Measurements from ENCODE around the gene THSD4. TPM values are rescaled to one million over a fixed set of nuclear protein-coding genes. Genes with fewer than 3 reads are reported as not detected.

Gene THSD4
- total and polyA plus RNA-seq, 2 of the 4 experiments (the other 2 are of a cell fraction): 25.5 to 31.1 TPM

DNA sequence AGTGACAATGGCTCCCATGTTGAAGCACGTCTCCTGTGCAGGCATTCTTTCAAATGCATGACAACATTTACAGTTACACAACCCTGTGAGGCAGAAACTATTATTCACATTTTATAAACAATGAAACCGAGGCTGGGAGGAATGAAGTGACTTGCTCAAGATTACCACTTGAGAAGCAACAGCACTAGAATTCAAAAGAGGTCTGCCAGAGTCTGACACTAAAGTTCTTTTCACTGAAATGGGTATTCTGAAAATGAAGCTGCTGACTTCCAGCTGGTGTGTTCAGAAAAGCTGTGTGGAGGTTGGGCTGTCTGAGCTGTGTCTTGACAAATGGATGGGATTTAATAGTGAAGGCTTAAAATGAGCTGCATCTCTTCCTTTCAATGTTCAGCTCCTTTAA lies 104.4 kb downstream of the THSD4 start:
- peak overlapping the region; percentile 69; the same call in 1 of the 2 replicates for H3K9ac ChIP-seq (ENCODE audit: low read depth, low read length)
- ATAC-seq (ENCODE audit: low read depth) (peak; percentile 71), DNase-seq (peak; percentile 94)
- H4K8ac ChIP-seq (ENCODE audit: low read depth in 2 of 2, low read length in 2 of 2): peak overlapping the region; percentile 40 to 78
- dilution Hi-C loops (cut with HindIII; ENCODE audit: low sequenced_read_pairs, unreplicated experiment): no loop called here
- BruUV-seq (replicated peaks): no TSS peak
- H3K18ac ChIP-seq (ENCODE audit: low read depth, low read length): peak overlapping the region; percentile 91; the same call in 1 of the 2 replicates
- H3K36me3 ChIP-seq (ENCODE audit: control insufficient read depth, insufficient read depth, low read length): peaks cover 10% of the 10 kb centered on the region; the same call in 1 of the 2 replicates
- H3K14ac ChIP-seq (replicated peaks; ENCODE audit: low read depth, low read length): peak overlapping the region; percentile 66
- H2BK20ac ChIP-seq (ENCODE audit: low read depth, low read length): peak overlapping the region; percentile 83
- no peak overlapping the region for H3K4me3 ChIP-seq (ENCODE audit: insufficient read depth, low read depth, low read length)
- H3K79me1 ChIP-seq (ENCODE audit: low read depth in 1 of 2, low read length in 2 of 2): peaks cover 5 to 35% of the 10 kb centered on the region in 2 experiments; a peak in 3 of 4 replicates
- peak overlapping the region; percentile 87 for H2BK5ac ChIP-seq (ENCODE audit: low read depth, low read length, poor library complexity, severe bottlenecking)
- H2BK15ac ChIP-seq (ENCODE audit: low read depth, low read length): peak overlapping the region; percentile 74; the same call in 2 of the 3 replicates
- H2BK120ac ChIP-seq (ENCODE audit: low read depth, low read length): peak overlapping the region; percentile 89
- peak overlapping the region; percentile 89; the same call in 1 of the 2 replicates for H4K5ac ChIP-seq (ENCODE audit: low read depth, low read length)
- H3K4ac ChIP-seq (ENCODE audit: low read depth, low read length): peak overlapping the region; percentile 82
- H3K9me1 ChIP-seq (ENCODE audit: insufficient read depth, low read length): peaks cover 14% of the 10 kb centered on the region
- H4K20me1 ChIP-seq (ENCODE audit: insufficient read depth, low read length): no peaks in the 10 kb centered on the region
- intact Hi-C loops (cut with micrococcal nuclease): loop anchor here (5.0 kb wide), 1 partner anchor 102 kb away; the partner anchor contains the start of gene THSD4
- peak overlapping the region; percentile 7; the same call in 1 of the 2 replicates for H3K4me2 ChIP-seq (ENCODE audit: low read depth, low read length)
- TF ChIP-seq BHLHE40 (IDR thresholded peaks at IDR 0.05; ENCODE audit: low read depth, low read length): peak; percentile 47
- TF ChIP-seq, protein P1, sequence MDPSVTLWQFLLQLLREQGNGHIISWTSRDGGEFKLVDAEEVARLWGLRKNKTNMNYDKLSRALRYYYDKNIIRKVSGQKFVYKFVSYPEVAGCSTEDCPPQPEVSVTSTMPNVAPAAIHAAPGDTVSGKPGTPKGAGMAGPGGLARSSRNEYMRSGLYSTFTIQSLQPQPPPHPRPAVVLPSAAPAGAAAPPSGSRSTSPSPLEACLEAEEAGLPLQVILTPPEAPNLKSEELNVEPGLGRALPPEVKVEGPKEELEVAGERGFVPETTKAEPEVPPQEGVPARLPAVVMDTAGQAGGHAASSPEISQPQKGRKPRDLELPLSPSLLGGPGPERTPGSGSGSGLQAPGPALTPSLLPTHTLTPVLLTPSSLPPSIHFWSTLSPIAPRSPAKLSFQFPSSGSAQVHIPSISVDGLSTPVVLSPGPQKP (IDR thresholded peaks at IDR 0.05; ENCODE audit: borderline replicate concordance, low read depth, low read length): no peak
- peak; percentile 33 for TF ChIP-seq RCOR1 (IDR thresholded peaks at IDR 0.05; ENCODE audit: insufficient replicate concordance, low read length)
- TF ChIP-seq CEBPB (IDR thresholded peaks at IDR 0.05; ENCODE audit: low read depth, low read length): peak; percentile 96
- TF ChIP-seq SMC3 (IDR thresholded peaks at IDR 0.05; ENCODE audit: low read depth, low read length): no peak
- peak; percentile 52; the same call in 1 of the 2 replicates for TF ChIP-seq FOS (IDR thresholded peaks at IDR 0.05; ENCODE audit: low read depth, low read length)
- 0 out of 2 replicates have a peak, but pooled peaks have one; percentile 38 for TF ChIP-seq RFX5 (IDR thresholded peaks at IDR 0.05; ENCODE audit: low read depth, low read length)
- peak; percentile 50; the same call in 1 of the 2 replicates for TF ChIP-seq MXI1 (IDR thresholded peaks at IDR 0.05; ENCODE audit: borderline replicate concordance, low read depth, low read length)
- TF ChIP-seq CHD1 (IDR thresholded peaks at IDR 0.05; ENCODE audit: low read depth, low read length): no peak
- H3K27ac ChIP-seq (ENCODE audit: insufficient read depth, low read length): peak overlapping the region; percentile 95
- no peak overlapping the region for H2AFZ ChIP-seq (replicated peaks; ENCODE audit: low read length, poor library complexity)
- peak overlapping the region; percentile 82 for H4K91ac ChIP-seq (ENCODE audit: insufficient read depth, low read depth, low read length)
- no CpG with 5 or more reads among the region's 2 CpGs for WGBS, 2 experiments (ENCODE audit: extremely low coverage in 2 of 2, insufficient read length in 1 of 2)
- in situ Hi-C loops (cut with MboI; ENCODE audit: low sequenced_read_pairs): no loop called here
- no peak overlapping the region for H2AK9ac ChIP-seq (replicated peaks; ENCODE audit: low read depth, low read length, poor library complexity)
- peaks cover 3% of the 10 kb centered on the region; the same call in 1 of the 2 replicates for H3K9me3 ChIP-seq (ENCODE audit: control insufficient read depth, insufficient read depth, low read length)
- peak overlapping the region; percentile 72; the same call in 1 of the 2 replicates for H2AK5ac ChIP-seq (ENCODE audit: low read depth, low read length)
- no peaks in the 10 kb centered on the region for H3K27me3 ChIP-seq (ENCODE audit: control insufficient read depth, insufficient read depth, low read length)
- H3K23ac ChIP-seq (ENCODE audit: low read depth, low read length): peak overlapping the region; percentile 54
- peak overlapping the region; percentile 67; the same call in 1 of the 2 replicates for H3K56ac ChIP-seq (ENCODE audit: extremely low read depth, insufficient read depth, low read length)
- ChIA-PET CTCF (no interaction called here), POLR2A (ENCODE audit: unreplicated experiment) (no interaction called here)
- H3K4me1 ChIP-seq (ENCODE audit: control insufficient read depth, insufficient read depth, low read length): peaks cover 24% of the 10 kb centered on the region

All from IMR-90 (cell line).